Choroid plexus epithelial cell (primary cell): ENCODE measurements around the gene DNAH8.

Experiments used
- DNase-seq: peaks from one replicate; pipeline ENCODE4 v3.0.0-alpha.2; 2010; ENCODE audit warnings: low read depth
- H3K4me3 ChIP-seq: 2 replicates; pipeline ENCODE4 v1.5.1; 2011; ENCODE audit warnings: low read depth, mild to moderate bottlenecking, control low read depth, low read length, moderate library complexity
- TF ChIP-seq, protein P1 (sequence below): conservative IDR thresholded peaks from 2 replicates; pipeline ENCODE4 v1.5.1; 2011; ENCODE audit warnings: low read depth, mild to moderate bottlenecking, control low read depth, inconsistent platforms, low read length, moderate library complexity

Gene DNAH8

GRCh38 chr6:38801305-38801704 is 86.2 kb downstream of the DNAH8 start:
- no peak overlapping the region for H3K4me3 ChIP-seq
- DNase-seq, result no peak
- TF ChIP-seq, protein P1, sequence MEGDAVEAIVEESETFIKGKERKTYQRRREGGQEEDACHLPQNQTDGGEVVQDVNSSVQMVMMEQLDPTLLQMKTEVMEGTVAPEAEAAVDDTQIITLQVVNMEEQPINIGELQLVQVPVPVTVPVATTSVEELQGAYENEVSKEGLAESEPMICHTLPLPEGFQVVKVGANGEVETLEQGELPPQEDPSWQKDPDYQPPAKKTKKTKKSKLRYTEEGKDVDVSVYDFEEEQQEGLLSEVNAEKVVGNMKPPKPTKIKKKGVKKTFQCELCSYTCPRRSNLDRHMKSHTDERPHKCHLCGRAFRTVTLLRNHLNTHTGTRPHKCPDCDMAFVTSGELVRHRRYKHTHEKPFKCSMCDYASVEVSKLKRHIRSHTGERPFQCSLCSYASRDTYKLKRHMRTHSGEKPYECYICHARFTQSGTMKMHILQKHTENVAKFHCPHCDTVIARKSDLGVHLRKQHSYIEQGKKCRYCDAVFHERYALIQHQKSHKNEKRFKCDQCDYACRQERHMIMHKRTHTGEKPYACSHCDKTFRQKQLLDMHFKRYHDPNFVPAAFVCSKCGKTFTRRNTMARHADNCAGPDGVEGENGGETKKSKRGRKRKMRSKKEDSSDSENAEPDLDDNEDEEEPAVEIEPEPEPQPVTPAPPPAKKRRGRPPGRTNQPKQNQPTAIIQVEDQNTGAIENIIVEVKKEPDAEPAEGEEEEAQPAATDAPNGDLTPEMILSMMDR, result no peak

- TF ChIP-seq, protein P1, result no peak
- no peak overlapping the region for H3K4me3 ChIP-seq
- no peak for DNase-seq
Measured at GRCh38 chr6:38802497-38802896, 87.4 kb downstream of the DNAH8 start.

- no peak for DNase-seq
- H3K4me3 ChIP-seq, result no peak overlapping the region
- TF ChIP-seq, protein P1, result no peak
Measured at GRCh38 chr6:38803129-38803528, 88.0 kb downstream of the DNAH8 start.

- no peak overlapping the region for H3K4me3 ChIP-seq
- TF ChIP-seq, protein P1, result no peak
- DNase-seq, result no peak
Measured at GRCh38 chr6:38804358-38804757, 89.2 kb downstream of the DNAH8 start.

GRCh38 chr6:38805127-38805655 is 90.1 kb downstream of the DNAH8 start:
- no peak overlapping the region for H3K4me3 ChIP-seq
- no peak for DNase-seq
- TF ChIP-seq, protein P1, result no peak

DNA sequence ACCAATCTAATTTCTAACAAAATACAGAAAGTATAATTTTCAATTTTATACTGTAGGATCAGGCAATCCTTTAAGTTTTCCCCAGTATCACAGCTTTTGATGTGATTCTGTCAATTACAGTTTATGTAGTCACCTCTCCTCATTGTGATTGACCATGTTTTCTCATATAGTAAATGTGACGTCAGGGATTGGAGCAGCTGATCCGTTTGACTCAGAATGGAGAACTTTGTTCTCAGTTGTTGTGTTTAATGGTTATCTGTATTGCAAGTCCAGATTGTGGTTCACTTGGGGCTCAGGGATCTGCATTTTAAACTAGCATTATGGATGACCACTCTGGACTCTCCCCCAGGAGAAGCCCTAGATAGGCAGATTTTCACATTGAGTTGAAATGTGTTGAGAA is 90.6 kb downstream of the DNAH8 start:
- no peak for DNase-seq
- no peak overlapping the region for H3K4me3 ChIP-seq
- TF ChIP-seq, protein P1, result no peak

- no peak overlapping the region for H3K4me3 ChIP-seq
- TF ChIP-seq, protein P1, result no peak
- no peak for DNase-seq
Measured at GRCh38 chr6:38806271-38806670, 91.2 kb downstream of the DNAH8 start.
